GM21528 (cell line): Measurements from ENCODE around the gene FREM1.

ENCODE experiments used
- ATAC-seq: cut with Tn5 transposase; IDR thresholded peaks from one replicate; pipeline ENCODE4 v1.9.1; 2021; ENCODE audit warnings: mild to moderate bottlenecking, moderate library complexity; ENCODE audit not compliant: unreplicated experiment, low FRiP score

FREM1 gene

DNA sequence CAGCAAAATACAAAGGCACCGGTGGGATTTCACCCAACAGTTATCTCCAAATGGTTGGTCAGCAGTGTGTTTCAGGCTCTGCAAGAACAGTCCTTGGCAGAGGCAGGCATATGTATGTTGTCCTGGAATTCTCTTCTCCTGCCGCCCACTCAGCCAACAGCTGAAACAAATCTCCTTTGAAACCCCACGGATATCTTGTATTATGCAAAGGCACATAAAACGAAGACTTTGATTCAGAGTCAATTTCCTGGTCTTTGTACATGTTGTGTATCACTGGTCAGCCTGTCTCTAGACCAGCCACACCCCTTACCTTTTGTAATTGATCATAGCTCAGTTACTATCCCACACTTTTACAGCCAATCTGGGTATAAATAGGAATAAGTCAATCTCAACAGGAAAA lies 29.2 kb downstream of the FREM1 start:
- ATAC-seq, result no peak

GRCh38 chr9:14870090-14870489 lies 40.1 kb downstream of the FREM1 start:
- ATAC-seq, result no peak

- ATAC-seq, result no peak
Observed at GRCh38 chr9:14869671-14870070, 40.6 kb downstream of the FREM1 start.

- no peak for ATAC-seq
Observed at GRCh38 chr9:14868772-14869583, 41.2 kb downstream of the FREM1 start.

DNA sequence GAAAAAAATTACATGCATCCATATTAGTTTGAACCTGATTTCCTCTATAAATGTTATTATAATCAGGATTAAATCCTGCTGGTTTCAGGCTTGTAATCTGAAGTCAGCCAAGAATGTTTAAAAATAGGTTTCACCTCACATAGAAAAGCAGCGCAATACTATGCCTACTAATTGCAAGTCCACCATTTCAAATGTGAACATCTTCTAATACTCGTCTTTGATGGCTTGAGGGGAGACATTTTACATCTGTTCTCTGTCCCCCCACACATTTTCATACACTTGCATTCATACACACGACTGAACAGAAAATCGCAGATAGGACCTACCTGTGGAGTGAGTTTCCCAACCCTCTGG lies 41.8 kb downstream of the FREM1 start:
- no peak for ATAC-seq

- no peak for ATAC-seq
Observed at GRCh38 chr9:14866200-14866749, 44.0 kb downstream of the FREM1 start.

- ATAC-seq, result no peak
Observed at GRCh38 chr9:14864309-14864708, 45.9 kb downstream of the FREM1 start.

DNA sequence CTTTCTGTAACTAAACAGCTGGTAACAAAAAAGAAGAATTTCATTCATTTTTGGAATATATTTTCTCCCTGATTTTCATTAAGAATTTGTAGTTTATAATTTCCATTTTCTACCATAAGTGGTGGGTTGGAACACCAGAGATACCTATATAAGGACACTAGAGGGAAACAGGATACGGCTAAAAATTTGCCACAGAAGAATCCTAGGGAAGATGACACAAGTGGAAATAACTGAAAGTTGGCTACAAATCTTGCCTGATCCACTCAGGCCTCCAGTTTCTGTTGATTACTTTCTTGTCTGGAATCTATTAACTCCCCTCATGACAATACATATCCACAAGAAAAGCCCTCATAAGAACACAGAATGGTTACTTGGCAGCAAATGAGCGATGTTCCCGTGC lies 46.8 kb downstream of the FREM1 start:
- no peak for ATAC-seq

DNA sequence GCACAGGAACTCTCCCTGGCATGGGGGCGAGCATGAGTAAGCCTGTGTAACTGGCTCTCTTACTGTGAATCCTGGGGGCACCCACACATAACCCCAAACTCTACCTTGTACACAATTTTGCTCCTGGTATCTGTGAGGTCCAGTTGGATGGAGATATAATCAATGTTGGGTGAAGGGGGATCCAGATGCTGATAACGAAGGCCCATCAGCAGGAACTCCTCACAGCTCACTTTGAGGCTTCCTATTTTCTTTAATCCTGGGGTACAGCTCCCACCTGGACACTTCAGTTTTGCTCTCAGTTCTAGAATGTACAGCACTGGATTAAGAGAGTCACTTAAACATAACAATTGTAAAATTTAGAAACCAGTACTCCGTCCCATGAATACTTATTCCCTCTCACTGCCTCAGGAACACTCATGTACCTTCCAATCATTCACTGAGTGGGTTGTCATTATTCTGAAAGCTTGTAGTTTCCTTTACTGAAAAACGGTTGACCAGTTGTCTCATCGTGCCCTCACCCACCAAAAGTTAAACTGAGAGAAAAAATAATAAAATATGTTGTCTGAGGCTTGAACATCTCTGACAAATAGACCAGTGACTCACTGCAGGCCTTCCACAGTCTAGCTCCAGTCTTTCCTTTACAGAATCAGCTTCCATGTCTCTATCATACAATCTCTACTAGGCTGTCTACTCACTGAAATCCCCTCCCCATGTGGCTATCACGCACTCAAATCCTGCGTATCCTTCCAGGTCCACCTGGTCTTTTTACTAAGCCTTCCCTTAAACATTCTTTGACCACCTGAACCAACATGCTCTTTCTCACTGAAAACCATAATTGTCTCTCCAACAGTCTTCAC lies 52.6 kb downstream of the FREM1 start:
- ATAC-seq, result no peak

- no peak for ATAC-seq
Observed at GRCh38 chr9:14849851-14850250, 60.4 kb downstream of the FREM1 start.

DNA sequence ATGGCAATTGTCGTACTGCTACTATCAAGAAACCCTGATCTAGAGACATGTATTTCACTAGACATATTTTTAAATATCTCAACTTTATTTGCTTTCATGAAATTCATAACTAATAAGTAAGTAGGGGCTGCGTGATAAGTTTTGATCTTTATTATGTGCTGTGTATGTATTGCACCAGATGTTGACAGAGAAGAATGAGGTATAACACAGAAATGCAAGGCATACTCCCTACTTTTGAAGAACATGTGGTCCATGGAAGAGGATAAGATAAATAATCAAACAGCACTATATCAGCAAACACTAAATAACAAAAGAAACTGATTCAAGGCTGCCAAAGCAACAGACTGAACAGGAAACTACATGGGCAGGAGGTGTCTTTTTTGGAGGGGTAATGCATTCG lies 60.9 kb downstream of the FREM1 start:
- ATAC-seq, result no peak

DNA sequence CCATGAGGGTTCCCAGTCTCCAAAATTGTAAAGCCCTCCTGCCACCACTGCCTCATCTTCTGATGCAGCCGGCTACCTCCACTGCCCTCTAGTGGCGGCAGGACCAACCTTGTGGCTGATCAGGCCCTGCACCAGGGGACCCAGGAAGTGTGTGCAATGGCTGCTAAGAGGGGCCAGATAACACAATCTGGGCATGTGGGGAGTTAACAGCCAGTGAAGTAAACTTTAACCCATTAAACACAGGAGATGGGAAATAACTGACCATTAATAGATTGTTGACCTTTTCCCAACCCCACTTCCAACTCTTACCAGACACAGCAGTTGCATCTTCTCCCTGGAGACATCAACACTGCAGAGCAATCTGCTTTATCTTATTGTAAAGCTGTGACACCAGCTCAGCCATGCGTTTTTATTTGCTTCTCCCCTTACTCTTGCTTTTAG lies 63.3 kb downstream of the FREM1 start:
- ATAC-seq, result peak; percentile 95

GRCh38 chr9:14843163-14843562 lies 67.1 kb downstream of the FREM1 start:
- ATAC-seq, result no peak

- no peak for ATAC-seq
Observed at GRCh38 chr9:14842269-14842668, 68.0 kb downstream of the FREM1 start.

GRCh38 chr9:14838701-14839100 lies 71.5 kb downstream of the FREM1 start:
- ATAC-seq, result no peak

DNA sequence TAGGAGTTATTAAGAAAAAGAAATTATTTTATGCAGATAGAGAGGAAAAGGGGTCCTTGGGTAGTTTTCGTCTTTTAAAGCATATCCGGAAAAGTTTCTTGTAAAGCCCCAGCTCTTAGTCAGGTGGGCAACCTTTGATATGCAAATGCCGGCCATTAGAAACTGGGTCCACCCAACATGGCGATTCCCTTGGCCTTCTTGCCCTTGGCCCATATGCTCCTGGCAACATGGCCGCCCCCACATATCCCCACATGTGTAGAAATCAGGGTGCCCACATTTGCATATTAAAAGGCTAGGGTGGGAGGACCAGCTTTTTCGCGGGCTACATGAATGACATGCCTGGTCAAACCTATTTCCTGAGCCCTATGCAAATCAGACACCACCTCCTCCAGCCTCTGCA lies 73.3 kb downstream of the FREM1 start:
- ATAC-seq, result no peak

- no peak for ATAC-seq
Observed at GRCh38 chr9:14831661-14832060, 78.6 kb downstream of the FREM1 start.

DNA sequence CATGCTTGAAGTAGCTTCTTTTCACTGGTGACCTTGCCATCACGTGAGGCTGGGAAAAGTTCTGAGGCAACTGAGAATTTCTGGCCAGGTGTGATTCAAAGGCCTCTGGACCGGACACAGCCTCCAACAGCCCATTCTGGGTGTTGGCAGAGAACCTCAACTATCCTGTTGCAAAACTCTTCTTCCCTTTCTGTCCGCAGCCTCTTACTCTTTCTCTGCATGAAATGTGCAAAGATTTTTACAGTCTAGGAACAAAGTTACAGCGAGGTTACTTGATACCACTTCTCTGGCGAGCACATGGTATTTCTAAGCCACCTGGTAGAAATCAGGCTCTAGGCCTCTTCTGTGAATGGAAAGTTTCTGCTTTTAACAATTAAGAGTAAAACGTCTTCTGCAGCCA lies 79.2 kb downstream of the FREM1 start:
- ATAC-seq, result no peak

GRCh38 chr9:14830057-14830456 lies 80.2 kb downstream of the FREM1 start:
- no peak for ATAC-seq

GRCh38 chr9:14829204-14829603 lies 81.0 kb downstream of the FREM1 start:
- no peak for ATAC-seq

- ATAC-seq, result no peak
Observed at GRCh38 chr9:14827805-14828204, 82.4 kb downstream of the FREM1 start.
